Measurements from ENCODE around the gene CFAP100.

DNA sequence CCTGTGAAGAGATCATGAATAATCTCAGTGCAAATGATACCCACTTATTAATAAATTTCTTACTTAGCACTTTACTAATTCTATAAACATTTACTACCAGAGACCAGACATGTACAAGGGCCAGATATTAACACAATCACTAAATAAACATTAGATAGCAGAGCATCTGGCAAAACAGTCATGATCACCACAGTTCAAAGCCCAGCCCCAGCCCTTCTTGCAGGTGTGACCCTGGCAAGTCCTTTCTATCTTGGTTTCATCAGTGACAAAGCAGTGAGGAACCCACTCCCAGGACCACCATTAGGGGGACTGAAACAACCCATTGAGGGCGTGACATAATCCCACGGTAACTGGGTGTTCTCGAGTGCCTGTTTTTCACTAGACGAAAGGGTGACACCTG is 69.4 kb downstream of the CFAP100 start:
- TF ChIP-seq, protein P1, sequence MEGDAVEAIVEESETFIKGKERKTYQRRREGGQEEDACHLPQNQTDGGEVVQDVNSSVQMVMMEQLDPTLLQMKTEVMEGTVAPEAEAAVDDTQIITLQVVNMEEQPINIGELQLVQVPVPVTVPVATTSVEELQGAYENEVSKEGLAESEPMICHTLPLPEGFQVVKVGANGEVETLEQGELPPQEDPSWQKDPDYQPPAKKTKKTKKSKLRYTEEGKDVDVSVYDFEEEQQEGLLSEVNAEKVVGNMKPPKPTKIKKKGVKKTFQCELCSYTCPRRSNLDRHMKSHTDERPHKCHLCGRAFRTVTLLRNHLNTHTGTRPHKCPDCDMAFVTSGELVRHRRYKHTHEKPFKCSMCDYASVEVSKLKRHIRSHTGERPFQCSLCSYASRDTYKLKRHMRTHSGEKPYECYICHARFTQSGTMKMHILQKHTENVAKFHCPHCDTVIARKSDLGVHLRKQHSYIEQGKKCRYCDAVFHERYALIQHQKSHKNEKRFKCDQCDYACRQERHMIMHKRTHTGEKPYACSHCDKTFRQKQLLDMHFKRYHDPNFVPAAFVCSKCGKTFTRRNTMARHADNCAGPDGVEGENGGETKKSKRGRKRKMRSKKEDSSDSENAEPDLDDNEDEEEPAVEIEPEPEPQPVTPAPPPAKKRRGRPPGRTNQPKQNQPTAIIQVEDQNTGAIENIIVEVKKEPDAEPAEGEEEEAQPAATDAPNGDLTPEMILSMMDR (IDR thresholded peaks at IDR 0.05) = no peak
- TF ChIP-seq POLR2A (IDR thresholded peaks at IDR 0.05) = no peak

Measured in thyroid gland (tissue), 4 donors.